Osteocyte (in vitro differentiated cells): Measurements from ENCODE around the gene PPM1H. TPM values are rescaled to one million over a fixed set of nuclear protein-coding genes. Genes with fewer than 3 reads are reported as not detected.

Experiments used
- DNase-seq: peaks from one replicate; pipeline ENCODE4 v3.0.0; 2021; ENCODE audit warnings: mixed read lengths; ENCODE audit not compliant: unreplicated experiment; ENCODE audit errors: extremely low spot score
- H3K27ac Mint-ChIP-seq: one replicate; pipeline ENCODE4 v1.8.0; 2021; ENCODE audit warnings: mild to moderate bottlenecking, mixed read lengths; ENCODE audit not compliant: unreplicated experiment
- H3K27me3 Mint-ChIP-seq: one replicate; pipeline ENCODE4 v1.8.0; 2021; ENCODE audit warnings: mixed read lengths; ENCODE audit not compliant: unreplicated experiment
- H3K36me3 Mint-ChIP-seq: one replicate; pipeline ENCODE4 v1.8.0; 2021; ENCODE audit warnings: mixed read lengths; ENCODE audit not compliant: unreplicated experiment
- H3K4me1 Mint-ChIP-seq: one replicate; pipeline ENCODE4 v1.8.0; 2021; ENCODE audit warnings: mixed read lengths; ENCODE audit not compliant: unreplicated experiment
- H3K4me3 Mint-ChIP-seq: one replicate; pipeline ENCODE4 v1.8.0; 2021; ENCODE audit warnings: mild to moderate bottlenecking, moderate library complexity, mixed read lengths; ENCODE audit not compliant: unreplicated experiment
- H3K9me3 Mint-ChIP-seq: one replicate; pipeline ENCODE4 v1.8.0; 2021; ENCODE audit warnings: mixed read lengths; ENCODE audit not compliant: unreplicated experiment
- total RNA-seq: library from RNA; stranded (reverse); gene quantifications from 2 replicates; pipeline ENCODE4 v1.2.1, GENCODE V29; 2021
- TF ChIP-seq, protein P1 (sequence below): fragments of 200-600 bp; sonication (generic); IDR thresholded peaks from 2 replicates; pipeline ENCODE4 v1.5.0; 2021; ENCODE audit warnings: antibody characterized with exemption, mild to moderate bottlenecking, moderate library complexity

The PPM1H gene
- total RNA-seq, 1 donor from 2014 or later, result 60.8 TPM

DNA sequence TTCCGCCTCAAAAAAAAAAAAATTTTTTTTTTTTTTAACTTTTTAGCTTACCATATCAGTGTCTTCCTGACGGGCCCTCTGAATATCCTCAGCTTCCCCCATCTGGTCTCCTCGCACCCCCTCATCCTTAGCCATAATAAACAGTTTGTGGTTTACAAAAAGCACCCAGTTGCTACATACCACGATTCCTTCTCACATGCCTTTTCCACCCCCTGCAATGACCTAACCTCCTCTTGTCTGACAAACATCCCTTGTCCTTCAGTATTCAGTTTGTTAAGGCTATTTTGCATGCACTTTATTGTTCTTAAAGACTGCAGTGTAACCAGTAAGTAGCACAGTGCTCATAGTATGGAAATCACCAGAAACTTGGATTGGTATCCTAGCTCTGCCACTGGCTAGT is 88.5 kb downstream of the PPM1H start:
- peaks cover 2% of the 10 kb centered on the region for H3K36me3 Mint-ChIP-seq
- H3K4me1 Mint-ChIP-seq, result peaks cover 51% of the 10 kb centered on the region
- DNase-seq, result no peak
- peak overlapping the region; percentile 21 for H3K27ac Mint-ChIP-seq
- H3K4me3 Mint-ChIP-seq, result no peak overlapping the region
- no peaks in the 10 kb centered on the region for H3K9me3 Mint-ChIP-seq
- TF ChIP-seq, protein P1, sequence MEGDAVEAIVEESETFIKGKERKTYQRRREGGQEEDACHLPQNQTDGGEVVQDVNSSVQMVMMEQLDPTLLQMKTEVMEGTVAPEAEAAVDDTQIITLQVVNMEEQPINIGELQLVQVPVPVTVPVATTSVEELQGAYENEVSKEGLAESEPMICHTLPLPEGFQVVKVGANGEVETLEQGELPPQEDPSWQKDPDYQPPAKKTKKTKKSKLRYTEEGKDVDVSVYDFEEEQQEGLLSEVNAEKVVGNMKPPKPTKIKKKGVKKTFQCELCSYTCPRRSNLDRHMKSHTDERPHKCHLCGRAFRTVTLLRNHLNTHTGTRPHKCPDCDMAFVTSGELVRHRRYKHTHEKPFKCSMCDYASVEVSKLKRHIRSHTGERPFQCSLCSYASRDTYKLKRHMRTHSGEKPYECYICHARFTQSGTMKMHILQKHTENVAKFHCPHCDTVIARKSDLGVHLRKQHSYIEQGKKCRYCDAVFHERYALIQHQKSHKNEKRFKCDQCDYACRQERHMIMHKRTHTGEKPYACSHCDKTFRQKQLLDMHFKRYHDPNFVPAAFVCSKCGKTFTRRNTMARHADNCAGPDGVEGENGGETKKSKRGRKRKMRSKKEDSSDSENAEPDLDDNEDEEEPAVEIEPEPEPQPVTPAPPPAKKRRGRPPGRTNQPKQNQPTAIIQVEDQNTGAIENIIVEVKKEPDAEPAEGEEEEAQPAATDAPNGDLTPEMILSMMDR, result no peak
- no peaks in the 10 kb centered on the region for H3K27me3 Mint-ChIP-seq

GRCh38 chr12:62844915-62845314 is 90.0 kb downstream of the PPM1H start:
- Mint-ChIP-seq H3K36me3 (peaks cover 5% of the 10 kb centered on the region), H3K9me3 (no peaks in the 10 kb centered on the region), H3K27me3 (no peaks in the 10 kb centered on the region), H3K4me3 (no peak overlapping the region), H3K27ac (no peak overlapping the region), H3K4me1 (peaks cover 66% of the 10 kb centered on the region)
- TF ChIP-seq, protein P1, result no peak
- DNase-seq, result no peak

DNA sequence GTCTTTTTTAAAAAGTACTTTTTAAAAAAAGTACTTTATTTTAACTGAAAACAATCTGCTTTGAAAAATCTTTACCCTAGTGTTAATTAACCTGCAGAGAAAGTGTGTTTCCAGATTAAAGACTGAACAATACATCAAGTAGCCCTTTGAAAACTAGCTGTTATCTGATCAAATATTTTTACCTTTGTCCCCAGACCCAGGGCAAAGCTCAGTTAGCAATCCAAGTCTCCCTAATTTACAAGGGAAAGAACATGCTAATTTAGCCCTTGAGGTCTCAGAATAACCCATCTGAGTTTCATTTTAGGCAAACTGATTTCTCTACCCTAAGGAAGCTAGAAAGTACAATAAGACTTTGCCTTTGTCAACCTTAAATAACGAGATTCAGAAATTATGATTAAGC is 91.2 kb downstream of the PPM1H start:
- Mint-ChIP-seq H3K4me3 (no peak overlapping the region), H3K36me3 (peaks cover 5% of the 10 kb centered on the region), H3K27ac (no peak overlapping the region), H3K9me3 (no peaks in the 10 kb centered on the region), H3K27me3 (no peaks in the 10 kb centered on the region), H3K4me1 (peaks cover 59% of the 10 kb centered on the region)
- TF ChIP-seq, protein P1, result no peak
- no peak for DNase-seq

DNA sequence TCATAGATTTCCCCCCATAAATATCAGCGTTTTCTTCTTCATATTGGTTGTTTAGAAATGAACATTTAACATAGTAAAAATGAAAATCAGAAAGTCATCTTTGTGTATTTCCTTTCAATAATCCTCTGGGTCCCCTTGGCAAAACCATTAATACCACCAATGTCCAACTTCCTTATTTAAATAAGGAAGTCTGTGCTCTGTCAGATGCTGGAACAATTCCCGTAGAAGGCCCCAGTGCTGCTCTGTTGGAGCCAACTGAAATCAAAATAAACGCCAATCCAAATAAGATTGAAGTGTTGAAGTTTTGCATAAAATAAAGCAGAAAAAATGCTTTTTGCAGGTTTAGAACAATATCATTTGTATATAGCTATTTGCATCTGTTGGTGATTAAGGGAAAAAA is 93.1 kb downstream of the PPM1H start:
- TF ChIP-seq, protein P1, result no peak
- no peaks in the 10 kb centered on the region for H3K27me3 Mint-ChIP-seq
- H3K4me1 Mint-ChIP-seq, result peaks cover 41% of the 10 kb centered on the region
- H3K4me3 Mint-ChIP-seq, result no peak overlapping the region
- peaks cover 5% of the 10 kb centered on the region for H3K36me3 Mint-ChIP-seq
- H3K27ac Mint-ChIP-seq, result peak overlapping the region; percentile 58
- H3K9me3 Mint-ChIP-seq, result no peaks in the 10 kb centered on the region
- DNase-seq, result no peak

GRCh38 chr12:62840806-62841205 is 94.1 kb downstream of the PPM1H start:
- TF ChIP-seq, protein P1, result no peak
- no peak for DNase-seq
- Mint-ChIP-seq H3K4me1 (peaks cover 36% of the 10 kb centered on the region), H3K4me3 (no peak overlapping the region), H3K27me3 (no peaks in the 10 kb centered on the region), H3K36me3 (peaks cover 5% of the 10 kb centered on the region), H3K27ac (peak overlapping the region; percentile 19), H3K9me3 (no peaks in the 10 kb centered on the region)
